HL-60 (cell line): ENCODE results near the gene LDLRAD3.

Source experiments
- GABPA ChIP-seq: IDR thresholded peaks from 2 replicates; pipeline ENCODE4 v1.6.1; 2012; ENCODE audit warnings: low read depth
- POLR2AphosphoS5 ChIP-seq: IDR thresholded peaks from 2 replicates; pipeline ENCODE4 v1.6.1; 2012; ENCODE audit warnings: low read depth
- TF ChIP-seq, protein P1 (sequence below): IDR thresholded peaks from one replicate; pipeline ENCODE4 v1.5.1; 2011; ENCODE audit warnings: low read length, control low read depth, inconsistent platforms; ENCODE audit not compliant: insufficient read depth
- TF ChIP-seq, protein P2 (sequence below): IDR thresholded peaks from 2 replicates; pipeline ENCODE4 v1.6.1; 2012; ENCODE audit warnings: low read depth; ENCODE audit not compliant: insufficient replicate concordance

GRCh38 chr11:35992548-35992947 is 48.7 kb downstream of the LDLRAD3 start:
- TF ChIP-seq, protein P1, sequence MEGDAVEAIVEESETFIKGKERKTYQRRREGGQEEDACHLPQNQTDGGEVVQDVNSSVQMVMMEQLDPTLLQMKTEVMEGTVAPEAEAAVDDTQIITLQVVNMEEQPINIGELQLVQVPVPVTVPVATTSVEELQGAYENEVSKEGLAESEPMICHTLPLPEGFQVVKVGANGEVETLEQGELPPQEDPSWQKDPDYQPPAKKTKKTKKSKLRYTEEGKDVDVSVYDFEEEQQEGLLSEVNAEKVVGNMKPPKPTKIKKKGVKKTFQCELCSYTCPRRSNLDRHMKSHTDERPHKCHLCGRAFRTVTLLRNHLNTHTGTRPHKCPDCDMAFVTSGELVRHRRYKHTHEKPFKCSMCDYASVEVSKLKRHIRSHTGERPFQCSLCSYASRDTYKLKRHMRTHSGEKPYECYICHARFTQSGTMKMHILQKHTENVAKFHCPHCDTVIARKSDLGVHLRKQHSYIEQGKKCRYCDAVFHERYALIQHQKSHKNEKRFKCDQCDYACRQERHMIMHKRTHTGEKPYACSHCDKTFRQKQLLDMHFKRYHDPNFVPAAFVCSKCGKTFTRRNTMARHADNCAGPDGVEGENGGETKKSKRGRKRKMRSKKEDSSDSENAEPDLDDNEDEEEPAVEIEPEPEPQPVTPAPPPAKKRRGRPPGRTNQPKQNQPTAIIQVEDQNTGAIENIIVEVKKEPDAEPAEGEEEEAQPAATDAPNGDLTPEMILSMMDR: no peak
- no peak for TF ChIP-seq POLR2AphosphoS5
- no peak for TF ChIP-seq GABPA
- TF ChIP-seq, protein P2, sequence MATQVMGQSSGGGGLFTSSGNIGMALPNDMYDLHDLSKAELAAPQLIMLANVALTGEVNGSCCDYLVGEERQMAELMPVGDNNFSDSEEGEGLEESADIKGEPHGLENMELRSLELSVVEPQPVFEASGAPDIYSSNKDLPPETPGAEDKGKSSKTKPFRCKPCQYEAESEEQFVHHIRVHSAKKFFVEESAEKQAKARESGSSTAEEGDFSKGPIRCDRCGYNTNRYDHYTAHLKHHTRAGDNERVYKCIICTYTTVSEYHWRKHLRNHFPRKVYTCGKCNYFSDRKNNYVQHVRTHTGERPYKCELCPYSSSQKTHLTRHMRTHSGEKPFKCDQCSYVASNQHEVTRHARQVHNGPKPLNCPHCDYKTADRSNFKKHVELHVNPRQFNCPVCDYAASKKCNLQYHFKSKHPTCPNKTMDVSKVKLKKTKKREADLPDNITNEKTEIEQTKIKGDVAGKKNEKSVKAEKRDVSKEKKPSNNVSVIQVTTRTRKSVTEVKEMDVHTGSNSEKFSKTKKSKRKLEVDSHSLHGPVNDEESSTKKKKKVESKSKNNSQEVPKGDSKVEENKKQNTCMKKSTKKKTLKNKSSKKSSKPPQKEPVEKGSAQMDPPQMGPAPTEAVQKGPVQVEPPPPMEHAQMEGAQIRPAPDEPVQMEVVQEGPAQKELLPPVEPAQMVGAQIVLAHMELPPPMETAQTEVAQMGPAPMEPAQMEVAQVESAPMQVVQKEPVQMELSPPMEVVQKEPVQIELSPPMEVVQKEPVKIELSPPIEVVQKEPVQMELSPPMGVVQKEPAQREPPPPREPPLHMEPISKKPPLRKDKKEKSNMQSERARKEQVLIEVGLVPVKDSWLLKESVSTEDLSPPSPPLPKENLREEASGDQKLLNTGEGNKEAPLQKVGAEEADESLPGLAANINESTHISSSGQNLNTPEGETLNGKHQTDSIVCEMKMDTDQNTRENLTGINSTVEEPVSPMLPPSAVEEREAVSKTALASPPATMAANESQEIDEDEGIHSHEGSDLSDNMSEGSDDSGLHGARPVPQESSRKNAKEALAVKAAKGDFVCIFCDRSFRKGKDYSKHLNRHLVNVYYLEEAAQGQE: no peak
